ENCODE data around the gene P4HA3.

- TF ChIP-seq CTCF (IDR thresholded peaks at IDR 0.05) (no peak), ZBTB43 (CRISPR knock-in tag; IDR thresholded peaks at IDR 0.05) (no peak), NFYB (CRISPR knock-in tag; conservative IDR thresholded peaks at IDR 0.05; ENCODE audit: low read depth) (no peak), ZNF423 (CRISPR knock-in tag; IDR thresholded peaks at IDR 0.05) (no peak), IRF1 (CRISPR knock-in tag; IDR thresholded peaks at IDR 0.05) (no peak), TEAD4 (CRISPR knock-in tag; IDR thresholded peaks at IDR 0.05) (no peak), USF2 (CRISPR knock-in tag; IDR thresholded peaks at IDR 0.05) (no peak), ZNF512 (CRISPR knock-in tag; IDR thresholded peaks at IDR 0.05; ENCODE audit: borderline replicate concordance) (no peak), SMAD3 (CRISPR knock-in tag; IDR thresholded peaks at IDR 0.05; ENCODE audit: borderline replicate concordance) (no peak)
Measured at GRCh38 chr11:74354036-74354435, 42.6 kb upstream of the P4HA3 start.
